HG02981 (cell line): ENCODE data around the gene MATCAP1.

Source experiments
- ATAC-seq: cut with Tn5 transposase; IDR thresholded peaks from one replicate; pipeline ENCODE4 v1.9.1; 2021; ENCODE audit warnings: mild to moderate bottlenecking, moderate library complexity; ENCODE audit not compliant: unreplicated experiment

The MATCAP1 gene

DNA sequence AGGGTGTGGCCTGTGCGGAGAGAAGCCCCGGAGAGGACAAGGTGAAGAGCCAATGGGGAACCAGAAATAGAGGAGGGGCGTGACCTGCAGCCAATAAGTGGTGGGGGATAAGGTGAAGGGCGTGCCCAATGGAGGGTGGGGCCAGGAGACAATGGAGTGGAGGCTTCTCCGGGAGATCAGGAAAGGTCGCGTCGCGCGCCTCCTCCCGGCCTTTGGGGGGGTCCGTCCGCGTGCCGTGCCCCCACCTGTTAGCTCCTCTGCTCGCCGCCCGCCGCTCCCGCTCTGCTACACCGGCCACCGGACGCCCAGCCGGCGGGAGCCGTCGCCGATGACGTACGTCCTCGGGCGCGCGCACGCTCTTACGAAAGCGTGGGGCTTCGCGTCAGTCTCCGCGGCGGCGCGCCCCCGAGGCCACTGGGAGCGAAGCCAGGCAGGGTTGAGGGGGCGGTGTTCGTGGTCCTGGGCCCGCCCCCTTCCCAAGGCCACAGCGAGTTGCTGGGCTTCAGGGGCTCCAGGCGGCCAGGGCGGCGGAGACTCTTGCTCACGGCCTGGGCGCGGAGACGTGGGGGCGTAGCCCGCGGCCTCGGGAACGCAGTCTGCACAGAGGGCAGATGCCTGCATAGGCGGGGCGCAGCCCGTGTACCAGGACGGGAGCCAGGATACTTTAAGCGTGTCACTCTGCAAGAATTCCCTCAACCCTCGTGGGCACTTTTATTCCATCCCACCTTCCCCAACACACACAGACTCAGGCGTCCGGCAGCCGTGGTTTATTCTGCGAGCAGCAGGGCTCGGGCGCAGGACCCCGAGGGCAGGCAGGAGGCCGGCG lies at the start of gene MATCAP1:
Gene MATCAP1, minus strand, starts transcription at position 337 of the 826 bp plus-strand sequence. CDS start 3,353 bp downstream, outside the sequence.
- peak; percentile 90 for ATAC-seq

- ATAC-seq: no peak
These were observed 47.3 kb upstream of the MATCAP1 start for GRCh38 chr16:67230809-67231660.

- no peak for ATAC-seq
These were observed 46.4 kb upstream of the MATCAP1 start for GRCh38 chr16:67229906-67230808.

GRCh38 chr16:67228905-67229304 lies 45.1 kb upstream of the MATCAP1 start:
- no peak for ATAC-seq

DNA sequence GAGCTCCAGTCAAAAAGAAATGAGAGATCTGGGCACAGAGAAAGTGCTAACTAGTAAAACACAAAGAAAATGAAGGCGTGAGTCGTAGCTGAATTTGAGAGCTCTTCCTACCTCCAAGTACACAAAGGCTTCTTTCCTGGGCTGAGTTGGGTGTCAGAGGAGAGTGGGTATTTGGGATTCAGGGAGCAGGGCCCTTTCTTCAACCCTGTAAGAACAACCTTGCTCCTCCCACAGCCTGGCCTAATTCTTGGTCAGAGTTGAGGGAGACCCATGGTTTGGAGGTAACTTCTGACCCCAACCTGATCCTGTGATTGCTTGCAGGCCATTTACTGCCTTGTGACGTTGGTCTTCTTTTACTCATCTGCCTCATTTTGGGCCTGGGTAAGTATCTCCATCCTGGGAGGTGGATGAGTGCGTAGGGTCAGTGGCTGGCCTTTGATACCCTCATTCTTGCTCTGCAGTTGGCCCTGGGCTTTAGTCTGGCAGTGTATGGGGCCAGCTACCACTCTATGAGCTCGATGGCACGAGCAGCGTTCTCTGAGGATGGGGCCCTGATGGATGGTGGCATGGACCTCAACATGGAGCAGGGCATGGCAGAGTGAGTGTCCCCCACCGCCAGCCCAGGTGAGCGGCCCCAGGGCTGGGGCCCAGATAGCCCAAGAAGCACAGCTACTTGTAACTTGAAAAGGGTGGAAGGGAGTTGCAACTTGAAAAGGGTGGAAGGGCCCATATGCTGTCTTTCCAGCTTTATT lies 44.4 kb upstream of the MATCAP1 start:
- ATAC-seq: no peak

GRCh38 chr16:67227567-67227921 lies 43.8 kb upstream of the MATCAP1 start:
- no peak for ATAC-seq

DNA sequence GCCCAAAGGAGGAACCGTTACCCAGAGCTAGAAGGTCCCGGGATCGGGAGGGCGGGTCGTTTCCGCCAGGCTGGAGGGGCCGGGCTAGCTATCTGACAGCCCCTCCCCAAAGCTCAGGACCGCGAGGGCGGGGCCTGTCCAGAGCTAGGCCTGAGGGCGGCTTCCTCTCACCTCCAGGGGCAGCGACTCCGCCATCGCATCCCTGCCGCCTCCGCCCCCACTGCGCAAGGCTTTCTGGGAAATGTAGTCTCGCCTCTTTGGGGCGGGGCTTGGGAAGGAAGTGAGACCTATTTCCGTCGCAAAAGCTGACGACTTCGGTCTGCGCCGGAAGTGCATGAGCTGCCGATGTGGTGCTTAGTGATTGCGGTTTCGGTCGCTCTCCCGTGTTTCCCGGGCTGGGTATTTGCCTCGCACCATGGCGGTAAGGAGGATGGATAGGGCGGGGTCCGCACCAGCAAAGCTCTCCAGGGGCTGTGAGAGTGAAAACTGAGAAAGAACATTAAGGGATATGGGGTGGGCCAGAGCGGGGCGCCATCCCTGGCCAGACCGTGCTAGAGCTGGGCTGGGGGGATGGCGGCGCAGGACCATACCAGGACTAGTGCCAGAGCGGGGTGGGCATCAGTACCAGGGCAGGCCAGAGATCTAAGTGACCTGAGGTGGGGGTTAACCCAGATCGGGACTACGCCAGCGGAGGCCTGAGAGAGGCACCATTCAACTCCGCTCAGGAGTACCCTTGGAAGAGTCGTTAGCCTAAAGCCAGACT lies 43.2 kb upstream of the MATCAP1 start, which contains the start of gene TMEM208:
Gene TMEM208, plus strand, starts transcription at position 327 of the 763 bp plus-strand sequence. Its CDS starts 89 bp downstream, at position 416.
- ATAC-seq: peak; percentile 94

GRCh38 chr16:67226295-67226803 lies 42.6 kb upstream of the MATCAP1 start:
- ATAC-seq: no peak

DNA sequence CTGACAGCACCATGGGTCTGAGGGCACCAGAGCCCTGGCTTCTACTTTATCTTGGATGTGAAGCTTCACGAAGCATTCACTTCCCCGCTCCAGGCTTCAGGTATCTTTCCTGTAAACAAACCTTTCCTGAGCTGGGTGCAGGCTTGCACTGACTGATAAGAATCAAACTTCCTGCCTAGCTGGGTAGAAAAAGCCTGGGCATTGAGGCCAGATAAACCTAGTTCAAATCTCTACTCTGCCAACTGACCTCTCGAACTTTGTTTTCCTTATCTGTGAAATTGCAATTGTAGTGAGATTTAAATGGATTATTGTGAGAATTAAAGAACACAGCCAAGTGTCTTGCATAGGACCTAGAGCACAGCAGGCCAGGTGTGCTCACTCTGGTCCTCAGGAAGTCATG lies 40.2 kb upstream of the MATCAP1 start:
- no peak for ATAC-seq

- no peak for ATAC-seq
These were observed 33.1 kb upstream of the MATCAP1 start for GRCh38 chr16:67216612-67217490.

DNA sequence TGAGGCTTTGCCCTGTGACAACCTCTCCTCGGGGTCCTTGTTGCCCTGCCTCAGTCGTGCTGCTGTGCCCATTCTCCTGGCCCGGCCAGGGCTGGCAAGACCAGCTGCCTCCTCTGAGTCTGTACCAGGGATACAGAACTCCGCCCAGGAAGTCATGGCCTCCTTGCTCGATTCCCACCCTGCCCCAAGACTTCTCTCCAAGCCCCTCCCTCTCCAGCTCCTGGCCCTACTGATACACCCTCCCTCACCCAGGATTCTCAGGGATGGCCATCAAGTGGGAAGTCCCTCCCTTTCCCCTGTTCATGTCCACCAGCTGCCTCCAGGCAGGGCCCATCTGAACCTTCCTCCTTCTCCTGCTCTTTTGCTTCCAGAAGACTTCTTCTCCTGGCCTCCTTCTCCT lies 31.9 kb upstream of the MATCAP1 start:
- ATAC-seq: no peak

DNA sequence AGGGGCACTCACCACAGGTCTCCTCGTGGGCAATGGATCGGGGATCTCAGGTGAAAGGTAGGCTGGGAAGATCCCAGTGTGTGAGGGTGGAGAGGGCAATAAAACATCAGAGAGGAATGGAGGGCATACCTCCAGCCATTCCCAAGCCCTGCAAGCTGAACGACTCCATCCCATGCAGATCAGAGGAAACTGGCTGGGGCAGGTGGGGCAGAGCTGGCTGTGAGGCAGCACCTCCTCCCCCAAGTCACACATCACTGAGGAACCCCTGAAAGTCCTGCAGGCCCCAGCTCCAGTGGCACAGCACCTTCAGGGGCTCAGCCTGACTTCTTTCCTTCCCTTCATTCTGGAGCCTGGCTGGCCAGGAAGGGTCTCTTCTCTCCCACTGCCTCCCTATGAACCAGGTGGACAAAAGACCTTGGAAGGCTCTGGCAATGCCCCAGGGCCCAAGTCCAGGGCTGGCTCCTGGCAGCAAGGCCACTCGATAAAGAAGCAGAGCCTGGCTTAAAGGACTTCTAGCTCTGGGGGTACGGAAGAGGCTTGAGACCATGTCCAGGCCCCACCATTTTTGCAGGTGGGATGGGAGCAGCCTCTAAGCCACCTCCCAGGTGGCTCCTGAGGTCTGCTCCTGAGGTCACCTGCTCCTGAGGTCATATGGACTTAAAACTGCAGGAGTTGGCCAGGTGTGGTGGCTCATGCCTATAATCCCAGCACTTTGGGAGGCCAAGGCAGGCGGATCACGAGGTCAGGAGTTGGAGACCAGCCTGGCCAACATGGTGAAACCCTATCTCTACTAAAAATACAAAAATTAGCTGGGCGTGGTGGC lies 29.6 kb upstream of the MATCAP1 start:
- ATAC-seq: no peak

GRCh38 chr16:67212766-67213165 lies 29.0 kb upstream of the MATCAP1 start:
- ATAC-seq: no peak

GRCh38 chr16:67211674-67212073 lies 27.9 kb upstream of the MATCAP1 start:
- ATAC-seq: no peak

GRCh38 chr16:67210069-67210937 lies 26.5 kb upstream of the MATCAP1 start:
- ATAC-seq: no peak

DNA sequence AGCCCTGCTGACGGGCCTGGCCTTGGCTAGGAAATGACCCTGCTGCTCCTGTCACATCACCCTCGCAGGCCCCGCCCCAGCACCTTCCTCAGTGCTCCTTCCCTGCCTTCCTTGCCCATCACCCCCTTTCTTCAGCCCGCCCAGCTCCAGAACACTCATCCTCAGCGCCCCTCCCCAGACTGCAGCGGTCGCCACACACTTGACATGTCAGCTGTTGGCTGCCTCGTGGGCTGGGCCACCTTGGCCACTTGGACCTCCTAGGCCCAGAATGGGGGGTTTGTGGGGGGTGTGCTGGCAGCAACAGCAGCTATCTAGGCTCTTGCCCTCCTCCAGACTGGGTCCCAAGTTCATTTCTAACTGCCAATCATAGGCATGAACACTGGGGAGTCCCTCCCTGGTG lies 25.8 kb upstream of the MATCAP1 start:
- ATAC-seq: no peak
